Measurements from ENCODE around the gene GUCY2C. TPM values are rescaled to one million over a fixed set of nuclear protein-coding genes. Genes with fewer than 3 reads are reported as not detected.
"Not testable (repeated sequence)": the region's sequence is repeated elsewhere in the genome, so short reads cannot be mapped to it uniquely, and the experiment has no call there.

The GUCY2C gene
- total RNA-seq: not detected

DNA sequence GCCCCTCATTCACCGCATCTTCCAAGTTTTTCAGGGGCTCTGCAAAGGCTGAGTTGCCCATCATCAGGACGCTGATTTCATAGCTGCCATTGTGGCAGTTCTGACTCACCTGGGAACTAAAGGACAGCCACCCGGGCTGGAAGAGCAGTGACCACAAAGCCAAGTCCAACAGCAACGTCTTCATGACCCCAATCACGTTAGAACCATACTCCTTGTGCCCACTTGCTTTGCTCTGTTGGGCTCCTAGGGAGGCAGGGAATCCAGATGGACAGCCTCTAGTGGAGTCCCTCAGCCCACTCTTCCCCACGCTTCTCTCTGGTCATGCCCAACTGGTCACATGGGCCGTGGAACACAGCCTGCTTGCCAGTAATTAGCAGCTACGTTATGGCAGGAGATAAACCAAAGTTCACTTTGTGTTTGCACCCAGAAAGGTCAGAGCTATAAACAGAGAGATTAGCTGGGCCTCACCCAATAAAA is at the start of gene GUCY2C:
Gene GUCY2C (minus strand): TSS at position 335 of the 477 bp plus-strand sequence. CDS start 151 bp downstream, at position 184.
- H3K27ac Mint-ChIP-seq: no peak within 1 kb of the TSS
- intact Hi-C loops (cut with DNase I, micrococcal nuclease): no loop called here
- DNase-seq (no peak), ATAC-seq (no peak)
- no peaks in the 10 kb centered on the region for H3K9me3 Mint-ChIP-seq (ENCODE audit: low read depth)
- no peak within 1 kb of the TSS for H3K4me3 Mint-ChIP-seq
- ChIA-PET CTCF (no interaction called here), POLR2A (no interaction called here)
- peaks cover 3% of the 10 kb centered on the region for H3K27me3 Mint-ChIP-seq
- no peaks in the 10 kb centered on the region for H3K36me3 Mint-ChIP-seq (ENCODE audit: low read depth)
- H3K4me1 Mint-ChIP-seq: no peaks in the 10 kb centered on the region

DNA sequence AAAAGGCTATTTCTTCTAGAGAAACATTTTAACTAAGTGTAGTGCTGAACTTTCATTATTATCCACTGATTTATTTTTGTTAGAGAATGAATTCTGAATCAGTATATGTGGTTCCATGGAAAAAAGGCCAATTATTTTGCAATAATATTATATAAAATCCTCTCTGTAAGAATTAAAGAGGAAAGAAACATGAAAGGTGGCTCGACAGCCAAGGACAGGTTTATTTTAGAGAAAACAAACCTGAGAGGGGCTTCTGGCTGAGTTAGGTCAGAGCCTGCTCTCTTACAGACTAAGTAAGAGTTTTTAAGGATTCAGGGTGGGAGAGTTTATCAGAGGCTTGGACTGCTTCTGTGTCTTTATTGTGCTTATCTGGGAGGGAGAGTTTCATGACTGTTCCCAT is 46.7 kb upstream of the GUCY2C start:
- Mint-ChIP-seq H3K4me1 (peaks cover 3% of the 10 kb centered on the region), H3K36me3 (ENCODE audit: low read depth) (peaks cover 16% of the 10 kb centered on the region), H3K4me3 (no peak overlapping the region), H3K27me3 (no peaks in the 10 kb centered on the region), H3K27ac (no peak overlapping the region), H3K9me3 (ENCODE audit: low read depth) (peaks cover 6% of the 10 kb centered on the region)
- DNase-seq (no peak), ATAC-seq (no peak)
- POLR2A ChIA-PET: no interaction called here
- CTCF ChIA-PET: no interaction called here
- intact Hi-C loops (cut with DNase I, micrococcal nuclease): no loop called here

DNA sequence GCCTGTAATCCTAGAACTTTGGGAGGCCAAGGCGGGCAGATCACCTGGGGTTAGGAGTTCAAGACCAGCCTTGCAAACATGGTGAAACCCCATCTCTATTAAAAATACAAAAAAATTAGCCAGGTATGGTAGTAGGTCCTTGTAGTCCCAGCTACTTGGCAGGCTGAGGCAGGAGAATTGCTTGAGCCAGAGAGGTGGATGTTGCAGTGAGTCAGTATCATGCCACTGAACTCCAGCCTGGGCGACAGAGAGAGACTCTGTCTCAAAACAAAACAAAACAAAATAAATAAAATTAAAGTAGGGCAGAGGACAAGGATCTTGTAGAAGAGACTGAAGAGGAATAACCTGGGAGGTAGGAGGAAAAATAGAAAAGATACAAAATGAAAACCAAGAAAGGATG is 45.5 kb upstream of the GUCY2C start:
- ATAC-seq: no peak
- CTCF ChIA-PET: interaction anchor here (0.7 to 1.6 kb wide), 2 partner anchors 18 to 66 kb away, joined by 5 read pairs; no protein-coding TSS in a partner anchor
- POLR2A ChIA-PET: no interaction called here
- H3K27ac Mint-ChIP-seq: no peak overlapping the region
- no peak for DNase-seq
- intact Hi-C loops (cut with DNase I, micrococcal nuclease): no loop called here
- peaks cover 4% of the 10 kb centered on the region for H3K9me3 Mint-ChIP-seq (ENCODE audit: low read depth)
- peaks cover 3% of the 10 kb centered on the region for H3K4me1 Mint-ChIP-seq
- H3K27me3 Mint-ChIP-seq: no peaks in the 10 kb centered on the region
- no peak overlapping the region for H3K4me3 Mint-ChIP-seq
- H3K36me3 Mint-ChIP-seq (ENCODE audit: low read depth): peaks cover 11% of the 10 kb centered on the region

DNA sequence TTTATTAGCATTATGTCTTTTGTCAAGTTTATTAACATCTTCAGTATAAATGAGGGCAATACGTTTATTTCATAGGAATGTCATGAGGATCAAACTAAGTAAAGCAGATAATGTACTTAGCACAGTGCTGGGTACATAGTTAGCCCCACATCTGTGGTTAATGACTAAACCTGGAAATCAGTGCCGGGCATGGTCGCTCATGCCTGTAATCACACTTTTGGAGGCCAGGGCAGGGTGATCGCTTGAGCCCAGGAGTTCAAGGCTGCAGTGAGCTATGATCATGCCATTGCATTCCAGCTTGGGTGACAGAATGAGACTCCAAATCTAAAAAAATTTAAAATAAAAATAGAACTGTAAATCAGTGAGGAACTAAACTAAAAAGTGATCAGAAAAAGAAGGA is 44.8 kb upstream of the GUCY2C start:
- peaks cover 3% of the 10 kb centered on the region for H3K4me1 Mint-ChIP-seq
- no peak overlapping the region for H3K27ac Mint-ChIP-seq
- intact Hi-C loops (cut with DNase I, micrococcal nuclease): no loop called here
- H3K9me3 Mint-ChIP-seq (ENCODE audit: low read depth): peaks cover 4% of the 10 kb centered on the region
- H3K36me3 Mint-ChIP-seq (ENCODE audit: low read depth): peaks cover 8% of the 10 kb centered on the region
- H3K27me3 Mint-ChIP-seq: no peaks in the 10 kb centered on the region
- ChIA-PET POLR2A (interaction anchor here (0.7 kb wide), 1 partner anchor 194 kb away, joined by 3 read pairs; no protein-coding TSS in a partner anchor), CTCF (interaction anchor here (1.6 kb wide), 1 partner anchor 17 kb away, joined by 5 read pairs; no protein-coding TSS in a partner anchor)
- ATAC-seq: no peak
- no peak for DNase-seq
- no peak overlapping the region for H3K4me3 Mint-ChIP-seq

DNA sequence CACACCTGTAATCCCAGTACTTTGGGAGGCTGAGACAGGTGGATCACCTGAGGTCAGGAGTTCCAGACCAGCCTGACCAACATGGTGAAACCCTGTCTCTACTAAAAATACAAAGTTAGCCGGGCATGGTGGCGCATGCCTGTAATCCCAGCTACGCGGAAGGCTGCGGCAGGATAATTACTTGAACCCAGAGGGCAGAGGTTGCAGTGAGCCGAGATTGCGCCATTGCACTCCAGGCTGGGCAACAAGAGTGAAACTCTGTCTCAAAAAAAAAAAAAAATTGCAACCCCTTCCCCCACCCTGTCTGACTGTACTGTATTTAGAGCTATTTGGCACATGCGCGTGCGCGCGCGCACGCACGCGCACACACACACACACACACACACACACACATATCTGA is 40.0 kb upstream of the GUCY2C start:
- H3K36me3 Mint-ChIP-seq (ENCODE audit: low read depth); intact Hi-C loops (cut with DNase I, micrococcal nuclease); ATAC-seq; H3K9me3 Mint-ChIP-seq (ENCODE audit: low read depth); H3K27me3 Mint-ChIP-seq; H3K4me3 Mint-ChIP-seq; H3K4me1 Mint-ChIP-seq; H3K27ac Mint-ChIP-seq; POLR2A ChIA-PET; DNase-seq: not testable (repeated sequence)
- CTCF ChIA-PET: interaction anchor here (1.0 to 1.3 kb wide), 2 partner anchors 25 to 66 kb away, joined by 3 read pairs; no protein-coding TSS in a partner anchor

DNA sequence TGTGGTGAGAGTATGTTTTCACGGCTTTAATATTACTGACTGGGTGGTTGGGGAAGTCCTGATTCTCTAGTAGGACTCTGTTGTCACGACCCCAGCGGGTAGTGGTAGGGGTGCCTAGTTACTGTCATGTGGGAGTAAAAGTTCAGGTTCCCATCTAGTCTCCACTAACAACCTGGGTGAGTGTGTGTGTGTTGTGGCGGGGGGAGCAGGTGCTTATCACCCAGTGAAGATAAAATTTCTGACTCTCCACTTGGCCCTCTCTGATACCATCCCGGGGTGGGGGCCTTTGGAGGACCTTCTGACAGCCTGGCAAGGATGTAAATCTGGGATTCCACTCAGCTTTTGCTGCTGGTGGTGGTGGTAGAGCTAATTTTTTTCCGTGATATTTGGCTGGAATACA is 35.4 kb upstream of the GUCY2C start:
- ChIA-PET CTCF (no interaction called here), POLR2A (no interaction called here)
- Mint-ChIP-seq H3K27me3 (peaks cover 6% of the 10 kb centered on the region), H3K9me3 (ENCODE audit: low read depth) (no peaks in the 10 kb centered on the region), H3K4me1 (no peaks in the 10 kb centered on the region), H3K4me3 (no peak overlapping the region), H3K27ac (no peak overlapping the region), H3K36me3 (ENCODE audit: low read depth) (no peaks in the 10 kb centered on the region)
- intact Hi-C loops (cut with DNase I, micrococcal nuclease): no loop called here
- no peak for DNase-seq
- ATAC-seq: no peak

DNA sequence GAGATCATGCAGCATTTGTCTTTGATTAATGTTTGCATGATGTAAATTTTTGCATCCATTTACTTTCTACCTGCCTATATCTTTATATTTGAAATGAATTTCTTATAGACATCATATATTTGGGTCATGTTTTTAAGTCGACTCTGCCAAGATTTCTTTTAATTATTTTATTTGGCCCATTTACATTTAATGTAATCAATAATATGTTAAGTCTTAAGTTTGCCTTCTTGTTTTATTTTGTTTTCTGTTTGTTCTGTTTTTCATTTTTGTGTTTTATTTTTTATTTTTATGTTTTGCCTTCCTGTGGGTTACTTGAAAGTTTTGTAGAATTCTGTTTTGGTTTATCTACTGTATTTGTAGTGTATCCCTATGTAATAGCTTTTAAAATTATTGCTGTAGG is 33.2 kb upstream of the GUCY2C start:
- intact Hi-C loops (cut with DNase I, micrococcal nuclease): loop anchor here in 1 of 2 experiments (10.0 kb wide), 1 partner anchor 795 kb away; no protein-coding TSS in a partner anchor
- Mint-ChIP-seq H3K36me3 (ENCODE audit: low read depth) (no peaks in the 10 kb centered on the region), H3K4me1 (no peaks in the 10 kb centered on the region), H3K9me3 (ENCODE audit: low read depth) (peaks cover 6% of the 10 kb centered on the region), H3K27me3 (peaks cover 6% of the 10 kb centered on the region), H3K4me3 (no peak overlapping the region), H3K27ac (no peak overlapping the region)
- ATAC-seq (no peak), DNase-seq (no peak)
- POLR2A ChIA-PET: no interaction called here
- CTCF ChIA-PET: no interaction called here

DNA sequence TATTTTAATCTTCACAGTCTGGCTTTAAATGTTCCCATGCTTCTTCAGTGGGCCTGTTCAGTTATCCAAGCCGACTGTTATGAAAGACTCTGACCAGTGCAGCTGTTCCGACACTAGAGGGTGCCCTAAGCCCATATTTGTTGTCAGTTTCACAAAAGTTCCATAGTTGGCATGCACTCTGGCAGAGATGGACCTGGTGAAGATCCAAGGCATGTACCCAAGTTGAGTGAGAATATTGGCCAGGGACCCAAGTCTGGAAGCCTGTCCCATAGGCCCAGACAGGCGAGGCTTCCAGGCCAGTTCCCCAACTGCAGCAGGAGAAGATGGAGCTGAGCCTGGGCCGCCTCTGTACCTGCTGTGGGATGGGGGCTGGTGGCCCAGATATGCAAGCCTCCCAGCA is 27.4 kb upstream of the GUCY2C start:
- POLR2A ChIA-PET: interaction anchor here (0.6 kb wide), 1 partner anchor 465 kb away, joined by 3 read pairs; no protein-coding TSS in a partner anchor
- ATAC-seq: peak; percentile 80
- DNase-seq: peak; percentile 72
- no peaks in the 10 kb centered on the region for H3K4me1 Mint-ChIP-seq
- H3K4me3 Mint-ChIP-seq: no peak overlapping the region
- no peak overlapping the region for H3K27ac Mint-ChIP-seq
- H3K9me3 Mint-ChIP-seq (ENCODE audit: low read depth): peaks cover 6% of the 10 kb centered on the region
- CTCF ChIA-PET: interaction anchor here (0.6 to 2.7 kb wide), 19 partner anchors 17 to 915 kb away, joined by 3 to 21 read pairs (median 4); partner anchors contain the start of genes C12orf60, RERG and WBP11
- H3K27me3 Mint-ChIP-seq: peaks cover 5% of the 10 kb centered on the region
- H3K36me3 Mint-ChIP-seq (ENCODE audit: low read depth): no peaks in the 10 kb centered on the region
- intact Hi-C loops (cut with DNase I, micrococcal nuclease): loop anchor here (1.0 to 10.0 kb wide), 9 partner anchors 49 to 801 kb away; partner anchors contain the start of gene RERG (in 2 of the 2)

DNA sequence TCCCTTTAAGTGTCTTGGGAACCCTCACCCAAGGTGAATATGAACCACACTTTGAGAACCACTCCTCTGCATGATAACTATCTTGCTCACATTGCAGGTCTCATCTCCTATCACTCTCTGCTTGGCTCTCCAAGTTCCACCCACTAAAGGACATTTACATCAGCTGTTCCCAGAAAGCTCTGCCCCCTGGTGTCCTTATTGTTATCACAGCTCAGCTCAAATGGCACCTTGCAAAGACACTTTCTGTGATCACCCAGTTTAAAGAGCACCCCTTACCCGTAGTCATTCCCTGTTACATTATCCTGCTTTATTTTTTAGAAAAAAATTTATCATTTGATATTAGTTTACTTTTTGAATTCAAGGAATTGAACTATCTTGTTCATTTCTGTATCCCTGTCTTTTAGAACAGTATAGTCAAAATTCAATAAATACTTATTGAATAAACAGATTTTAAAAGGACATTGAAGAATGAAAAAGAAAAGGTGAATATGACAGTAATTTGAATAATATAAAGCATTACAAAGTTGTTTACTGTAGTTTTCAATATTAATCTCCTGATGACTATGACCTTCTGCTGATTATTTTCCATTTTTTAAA is 20.5 kb upstream of the GUCY2C start:
- CTCF ChIA-PET: interaction anchor here (0.7 to 1.9 kb wide), 13 partner anchors 18 to 479 kb away, joined by 3 to 16 read pairs (median 3); no protein-coding TSS in a partner anchor
- Mint-ChIP-seq H3K4me3 (no peak overlapping the region), H3K27me3 (peaks cover 5% of the 10 kb centered on the region), H3K36me3 (ENCODE audit: low read depth) (no peaks in the 10 kb centered on the region), H3K27ac (no peak overlapping the region), H3K4me1 (no peaks in the 10 kb centered on the region), H3K9me3 (ENCODE audit: low read depth) (no peaks in the 10 kb centered on the region)
- intact Hi-C loops (cut with DNase I, micrococcal nuclease): loop anchor here (1.0 kb wide), 2 partner anchors 87 to 479 kb away; no protein-coding TSS in a partner anchor
- peak; percentile 61 for DNase-seq
- ATAC-seq: peak; percentile 69
- POLR2A ChIA-PET: no interaction called here

DNA sequence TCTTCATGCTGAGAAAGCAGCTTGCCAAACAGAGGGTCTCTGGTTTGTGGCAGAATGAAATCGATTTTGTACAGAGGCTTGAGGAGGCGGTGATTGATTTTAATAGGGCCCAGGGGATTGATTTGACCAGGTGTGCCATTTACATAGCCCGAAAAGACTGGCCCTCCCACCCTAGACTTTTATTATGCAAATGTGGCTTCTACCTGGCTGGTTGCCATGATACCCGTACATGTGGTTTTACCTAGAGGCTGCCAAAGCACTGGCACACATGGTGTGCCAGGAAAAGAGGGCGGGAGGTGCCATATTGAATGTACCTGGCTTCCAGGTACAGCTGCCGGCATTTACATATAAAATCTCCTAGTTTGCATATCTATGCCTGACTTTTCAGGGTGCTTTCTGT is 18.0 kb upstream of the GUCY2C start:
- no peak overlapping the region for H3K27ac Mint-ChIP-seq
- H3K4me3 Mint-ChIP-seq: no peak overlapping the region
- no peaks in the 10 kb centered on the region for H3K4me1 Mint-ChIP-seq
- no peaks in the 10 kb centered on the region for H3K36me3 Mint-ChIP-seq (ENCODE audit: low read depth)
- intact Hi-C loops (cut with DNase I, micrococcal nuclease): no loop called here
- DNase-seq (no peak), ATAC-seq (no peak)
- H3K27me3 Mint-ChIP-seq: peaks cover 8% of the 10 kb centered on the region
- no peaks in the 10 kb centered on the region for H3K9me3 Mint-ChIP-seq (ENCODE audit: low read depth)
- ChIA-PET POLR2A (no interaction called here), CTCF (interaction anchor here (0.7 to 0.9 kb wide), 2 partner anchors 10 to 48 kb away, joined by 3 read pairs; no protein-coding TSS in a partner anchor)

DNA sequence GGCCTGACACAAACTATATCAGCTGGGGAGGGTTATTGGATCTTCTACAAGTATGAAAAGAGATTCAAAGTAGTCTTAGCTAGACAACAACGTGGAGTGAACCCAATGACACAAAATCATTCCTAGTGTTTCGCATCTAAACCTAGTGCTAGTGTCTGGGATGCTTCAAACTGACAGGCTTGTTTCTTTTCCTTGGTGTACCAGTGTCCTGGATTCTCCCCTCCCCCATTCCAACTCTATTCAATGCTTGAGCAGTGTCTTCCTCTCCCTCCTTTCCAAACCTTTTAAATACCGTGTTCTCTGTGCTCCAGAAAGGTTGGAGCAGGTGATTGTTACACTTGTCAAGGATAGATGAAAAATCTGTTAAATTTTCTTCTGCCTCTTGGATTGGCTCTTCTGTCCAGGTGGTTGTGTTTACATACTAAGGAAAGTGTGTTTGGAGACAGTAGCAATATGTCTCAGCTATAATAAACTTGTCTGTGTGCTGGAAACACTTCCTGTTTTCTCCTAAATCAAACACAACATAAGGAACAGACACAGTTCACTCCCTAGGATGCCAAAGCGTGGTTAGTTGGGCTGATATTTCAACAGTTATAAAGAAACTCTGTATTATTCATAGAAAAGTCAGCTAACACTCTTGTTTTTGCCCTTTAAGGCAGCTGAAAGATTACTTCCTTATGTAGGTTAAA is 14.4 kb upstream of the GUCY2C start:
- intact Hi-C loops (cut with DNase I, micrococcal nuclease): no loop called here
- H3K4me1 Mint-ChIP-seq: no peaks in the 10 kb centered on the region
- DNase-seq (no peak), ATAC-seq (no peak)
- no peaks in the 10 kb centered on the region for H3K9me3 Mint-ChIP-seq (ENCODE audit: low read depth)
- ChIA-PET CTCF (no interaction called here), POLR2A (interaction anchor here (0.6 kb wide), 1 partner anchor 489 kb away, joined by 6 read pairs; no protein-coding TSS in a partner anchor)
- H3K4me3 Mint-ChIP-seq: no peak overlapping the region
- H3K27me3 Mint-ChIP-seq: peaks cover 17% of the 10 kb centered on the region
- no peak overlapping the region for H3K27ac Mint-ChIP-seq
- H3K36me3 Mint-ChIP-seq (ENCODE audit: low read depth): no peaks in the 10 kb centered on the region

All from activated CD4-positive, alpha-beta T cell treated with anti-CD3 and anti-CD28 coated beads for 36 hours (primary cell).